Gastroesophageal sphincter (tissue), 3 donors: ENCODE results near the gene SPPL3.

Experiments
- CTCF ChIP-seq, 4 experiments: fragments of 200-600 bp in 2 of 4; fragments of 450-650 bp in 2 of 4; sonication (generic) in 1 of 4; IDR thresholded peaks; one replicate each; pipeline ENCODE4 v1.5.1; 2017 to 2019; ENCODE audit warnings: antibody characterized with exemption in 4 of 4, mild to moderate bottlenecking in 2 of 4, moderate library complexity in 2 of 4
- EP300 ChIP-seq: sonication (generic); formaldehyde crosslinking; IDR thresholded peaks from one replicate; pipeline ENCODE4 v1.6.1; 2017; ENCODE audit warnings: antibody characterized with exemption, mild to moderate bottlenecking
- POLR2A ChIP-seq, 2 donors: fragments of 450-650 bp; IDR thresholded peaks; one replicate each; pipeline ENCODE4 v1.6.1; 2017; ENCODE audit warnings: antibody characterized with exemption in 2 of 2, mild to moderate bottlenecking in 2 of 2, moderate library complexity in 1 of 2
- POLR2AphosphoS5 ChIP-seq: sonication (generic); formaldehyde crosslinking; IDR thresholded peaks from one replicate; pipeline ENCODE4 v1.6.1; 2017; ENCODE audit warnings: antibody characterized with exemption

GRCh38 chr12:120844768-120845449 lies 59.2 kb downstream of the SPPL3 start:
- TF ChIP-seq CTCF (IDR thresholded peaks at IDR 0.05) (no peak), POLR2A (IDR thresholded peaks at IDR 0.05) (no peak), POLR2AphosphoS5 (no peak), EP300 (no peak)
